ENCODE data around the gene ZNF70. TPM values are rescaled to one million over a fixed set of nuclear protein-coding genes. Genes with fewer than 3 reads are reported as not detected.

The ZNF70 gene
- total and polyA plus RNA-seq, 10 of the 15 experiments (the other 5 are each of a cell fraction or from before 2014, with no cell fraction given), result 0.15 to 2.3 (median 0.85) TPM

DNA sequence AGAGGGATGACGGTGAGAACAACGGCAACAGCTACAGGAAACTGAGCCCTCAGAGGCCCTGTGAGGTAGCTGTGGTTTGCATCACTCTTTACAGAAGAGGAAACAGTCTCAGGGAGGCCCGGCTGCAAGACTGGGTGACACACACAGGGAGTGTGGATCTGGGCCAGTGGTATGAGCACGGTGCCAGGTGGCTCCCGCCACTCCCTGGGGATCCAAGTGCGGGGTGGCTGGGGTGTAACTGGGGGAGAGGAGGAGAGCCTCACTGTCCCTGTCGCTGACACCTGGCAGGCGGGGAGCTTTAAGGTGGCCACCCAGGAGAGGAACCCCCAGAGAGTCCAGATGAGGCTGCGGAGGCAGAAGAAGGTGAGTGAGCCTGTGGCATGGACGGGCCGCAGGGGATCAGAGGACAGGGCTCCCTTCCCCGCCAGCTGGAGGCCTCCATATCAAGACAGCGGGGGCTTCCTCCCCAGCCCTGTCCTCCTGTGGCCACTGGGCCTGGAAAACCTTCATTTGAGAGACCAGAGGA lies 54.5 kb downstream of the ZNF70 start (continued):
- TF ChIP-seq, protein P1, sequence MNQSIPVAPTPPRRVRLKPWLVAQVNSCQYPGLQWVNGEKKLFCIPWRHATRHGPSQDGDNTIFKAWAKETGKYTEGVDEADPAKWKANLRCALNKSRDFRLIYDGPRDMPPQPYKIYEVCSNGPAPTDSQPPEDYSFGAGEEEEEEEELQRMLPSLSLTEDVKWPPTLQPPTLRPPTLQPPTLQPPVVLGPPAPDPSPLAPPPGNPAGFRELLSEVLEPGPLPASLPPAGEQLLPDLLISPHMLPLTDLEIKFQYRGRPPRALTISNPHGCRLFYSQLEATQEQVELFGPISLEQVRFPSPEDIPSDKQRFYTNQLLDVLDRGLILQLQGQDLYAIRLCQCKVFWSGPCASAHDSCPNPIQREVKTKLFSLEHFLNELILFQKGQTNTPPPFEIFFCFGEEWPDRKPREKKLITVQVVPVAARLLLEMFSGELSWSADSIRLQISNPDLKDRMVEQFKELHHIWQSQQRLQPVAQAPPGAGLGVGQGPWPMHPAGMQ (IDR thresholded peaks at IDR 0.05; ENCODE audit: borderline replicate concordance), result no peak
- TF ChIP-seq, protein P2, sequence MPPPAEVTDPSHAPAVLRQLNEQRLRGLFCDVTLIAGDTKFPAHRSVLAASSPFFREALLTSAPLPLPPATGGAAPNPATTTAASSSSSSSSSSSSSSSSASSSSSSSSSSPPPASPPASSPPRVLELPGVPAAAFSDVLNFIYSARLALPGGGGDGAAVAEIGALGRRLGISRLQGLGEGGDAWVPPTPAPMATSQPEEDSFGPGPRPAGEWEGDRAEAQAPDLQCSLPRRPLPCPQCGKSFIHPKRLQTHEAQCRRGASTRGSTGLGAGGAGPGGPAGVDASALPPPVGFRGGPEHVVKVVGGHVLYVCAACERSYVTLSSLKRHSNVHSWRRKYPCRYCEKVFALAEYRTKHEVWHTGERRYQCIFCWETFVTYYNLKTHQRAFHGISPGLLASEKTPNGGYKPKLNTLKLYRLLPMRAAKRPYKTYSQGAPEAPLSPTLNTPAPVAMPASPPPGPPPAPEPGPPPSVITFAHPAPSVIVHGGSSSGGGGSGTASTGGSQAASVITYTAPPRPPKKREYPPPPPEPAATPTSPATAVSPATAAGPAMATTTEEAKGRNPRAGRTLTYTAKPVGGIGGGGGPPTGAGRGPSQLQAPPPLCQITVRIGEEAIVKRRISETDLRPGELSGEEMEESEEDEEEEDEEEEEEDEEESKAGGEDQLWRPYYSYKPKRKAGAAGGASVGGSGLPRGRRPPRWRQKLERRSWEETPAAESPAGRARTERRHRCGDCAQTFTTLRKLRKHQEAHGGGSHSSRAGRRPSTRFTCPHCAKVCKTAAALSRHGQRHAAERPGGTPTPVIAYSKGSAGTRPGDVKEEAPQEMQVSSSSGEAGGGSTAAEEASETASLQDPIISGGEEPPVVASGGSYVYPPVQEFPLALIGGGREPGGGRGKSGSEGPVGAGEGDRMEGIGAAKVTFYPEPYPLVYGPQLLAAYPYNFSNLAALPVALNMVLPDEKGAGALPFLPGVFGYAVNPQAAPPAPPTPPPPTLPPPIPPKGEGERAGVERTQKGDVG (CRISPR knock-in tag; IDR thresholded peaks at IDR 0.05), result no peak
- TF ChIP-seq SKIL (IDR thresholded peaks at IDR 0.05; ENCODE audit: low read depth, poor library complexity, severe bottlenecking) (no peak), SREBF1 (IDR thresholded peaks at IDR 0.05; ENCODE audit: low read length) (no peak), TARDBP (IDR thresholded peaks at IDR 0.05; ENCODE audit: borderline replicate concordance) (no peak), SMARCA5 (IDR thresholded peaks at IDR 0.05) (no peak), MEF2B (IDR thresholded peaks at IDR 0.05; ENCODE audit: partially characterized antibody, poor library complexity, severe bottlenecking) (peak; percentile 56), RB1 (IDR thresholded peaks at IDR 0.05; ENCODE audit: borderline replicate concordance) (no peak), RCOR1 (conservative IDR thresholded peaks at IDR 0.05; ENCODE audit: low read depth, low read length) (no peak), ASH2L (IDR thresholded peaks at IDR 0.05; ENCODE audit: borderline replicate concordance, low read depth) (no peak), TBL1XR1 (IDR thresholded peaks at IDR 0.05; ENCODE audit: low read depth, low read length) (no peak), ETV6 (conservative IDR thresholded peaks at IDR 0.05 in 1 of 2, IDR thresholded peaks at IDR 0.05 in 1 of 2; ENCODE audit: borderline replicate concordance in 1 of 2, low read depth in 1 of 2) (peak in 1 of 2 experiments; percentile 42; a peak in 1 of 4 replicates), NRF1 (conservative IDR thresholded peaks at IDR 0.05; ENCODE audit: low read depth, low read length) (no peak), HDAC2 (IDR thresholded peaks at IDR 0.05) (no peak), CEBPB (IDR thresholded peaks at IDR 0.05; ENCODE audit: borderline replicate concordance in 1 of 2, low read depth in 2 of 2, low read length in 2 of 2) (no peak), NFXL1 (IDR thresholded peaks at IDR 0.05; ENCODE audit: borderline replicate concordance) (no peak), BCL11A (IDR thresholded peaks at IDR 0.05; ENCODE audit: low read depth, low read length) (no peak), SMAD5 (IDR thresholded peaks at IDR 0.05; ENCODE audit: low read depth) (no peak)
- TF ChIP-seq, protein P3, sequence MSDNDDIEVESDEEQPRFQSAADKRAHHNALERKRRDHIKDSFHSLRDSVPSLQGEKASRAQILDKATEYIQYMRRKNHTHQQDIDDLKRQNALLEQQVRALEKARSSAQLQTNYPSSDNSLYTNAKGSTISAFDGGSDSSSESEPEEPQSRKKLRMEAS (IDR thresholded peaks at IDR 0.05; ENCODE audit: low read depth, low read length), result no peak
- TF ChIP-seq, protein P4, sequence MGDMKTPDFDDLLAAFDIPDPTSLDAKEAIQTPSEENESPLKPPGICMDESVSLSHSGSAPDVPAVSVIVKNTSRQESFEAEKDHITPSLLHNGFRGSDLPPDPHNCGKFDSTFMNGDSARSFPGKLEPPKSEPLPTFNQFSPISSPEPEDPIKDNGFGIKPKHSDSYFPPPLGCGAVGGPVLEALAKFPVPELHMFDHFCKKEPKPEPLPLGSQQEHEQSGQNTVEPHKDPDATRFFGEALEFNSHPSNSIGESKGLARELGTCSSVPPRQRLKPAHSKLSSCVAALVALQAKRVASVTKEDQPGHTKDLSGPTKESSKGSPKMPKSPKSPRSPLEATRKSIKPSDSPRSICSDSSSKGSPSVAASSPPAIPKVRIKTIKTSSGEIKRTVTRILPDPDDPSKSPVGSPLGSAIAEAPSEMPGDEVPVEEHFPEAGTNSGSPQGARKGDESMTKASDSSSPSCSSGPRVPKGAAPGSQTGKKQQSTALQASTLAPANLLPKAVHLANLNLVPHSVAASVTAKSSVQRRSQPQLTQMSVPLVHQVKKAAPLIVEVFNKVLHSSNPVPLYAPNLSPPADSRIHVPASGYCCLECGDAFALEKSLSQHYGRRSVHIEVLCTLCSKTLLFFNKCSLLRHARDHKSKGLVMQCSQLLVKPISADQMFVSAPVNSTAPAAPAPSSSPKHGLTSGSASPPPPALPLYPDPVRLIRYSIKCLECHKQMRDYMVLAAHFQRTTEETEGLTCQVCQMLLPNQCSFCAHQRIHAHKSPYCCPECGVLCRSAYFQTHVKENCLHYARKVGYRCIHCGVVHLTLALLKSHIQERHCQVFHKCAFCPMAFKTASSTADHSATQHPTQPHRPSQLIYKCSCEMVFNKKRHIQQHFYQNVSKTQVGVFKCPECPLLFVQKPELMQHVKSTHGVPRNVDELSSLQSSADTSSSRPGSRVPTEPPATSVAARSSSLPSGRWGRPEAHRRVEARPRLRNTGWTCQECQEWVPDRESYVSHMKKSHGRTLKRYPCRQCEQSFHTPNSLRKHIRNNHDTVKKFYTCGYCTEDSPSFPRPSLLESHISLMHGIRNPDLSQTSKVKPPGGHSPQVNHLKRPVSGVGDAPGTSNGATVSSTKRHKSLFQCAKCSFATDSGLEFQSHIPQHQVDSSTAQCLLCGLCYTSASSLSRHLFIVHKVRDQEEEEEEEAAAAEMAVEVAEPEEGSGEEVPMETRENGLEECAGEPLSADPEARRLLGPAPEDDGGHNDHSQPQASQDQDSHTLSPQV (IDR thresholded peaks at IDR 0.05), result no peak
